Activated CD8-positive, alpha-beta memory T cell treated with anti-CD3 and anti-CD28 coated beads for 36 hours (primary cell): ENCODE results near the gene TMEM272. TPM values are rescaled to one million over a fixed set of nuclear protein-coding genes. Genes with fewer than 3 reads are reported as not detected.

Source experiments
- CTCF ChIA-PET: fragments of 350-600 bp; sonication (Branson Sonifier 250); formaldehyde crosslinking; loops from one replicate; lab custom pipeline; 2021; ENCODE audit warnings: antibody characterized with exemption; lab: Charles Lee
- POLR2A ChIA-PET: fragments of 350-600 bp; sonication (Branson Sonifier 250); formaldehyde crosslinking; loops from one replicate; lab custom pipeline; 2021; ENCODE audit warnings: antibody characterized with exemption; lab: Charles Lee
- total RNA-seq, 2 experiments: library from RNA; stranded (reverse); gene quantifications; one replicate each; pipeline ENCODE4 v1.2.3, GENCODE V29; 2021

The TMEM272 gene
- total RNA-seq, 2 experiments from 2014 or later = 0.11 to 0.21 TPM

DNA sequence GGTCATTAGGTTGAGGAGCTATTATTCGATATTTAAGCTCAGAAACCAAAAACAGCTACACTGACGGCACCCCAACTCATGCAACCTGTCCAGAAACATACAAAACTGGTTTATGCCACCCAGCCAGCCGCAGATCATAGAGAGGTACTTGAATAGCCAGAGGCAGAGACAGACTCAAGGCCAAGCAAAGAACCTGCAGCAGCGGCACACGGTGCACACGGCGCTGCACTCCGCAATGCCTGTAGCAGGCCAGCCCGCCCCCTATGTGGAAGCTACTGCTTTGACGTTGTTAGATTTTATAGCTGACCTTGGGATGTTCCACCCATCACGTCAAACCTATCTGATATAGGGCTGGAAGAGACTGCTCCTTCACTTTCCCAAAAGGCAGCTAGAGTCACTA is 29.1 kb downstream of the TMEM272 start:
- CTCF ChIA-PET = interaction anchor here (0.9 to 4.0 kb wide), 16 partner anchors 10 to 312 kb away, joined by 3 to 20 read pairs (median 4); no protein-coding TSS in a partner anchor
- POLR2A ChIA-PET = no interaction called here

DNA sequence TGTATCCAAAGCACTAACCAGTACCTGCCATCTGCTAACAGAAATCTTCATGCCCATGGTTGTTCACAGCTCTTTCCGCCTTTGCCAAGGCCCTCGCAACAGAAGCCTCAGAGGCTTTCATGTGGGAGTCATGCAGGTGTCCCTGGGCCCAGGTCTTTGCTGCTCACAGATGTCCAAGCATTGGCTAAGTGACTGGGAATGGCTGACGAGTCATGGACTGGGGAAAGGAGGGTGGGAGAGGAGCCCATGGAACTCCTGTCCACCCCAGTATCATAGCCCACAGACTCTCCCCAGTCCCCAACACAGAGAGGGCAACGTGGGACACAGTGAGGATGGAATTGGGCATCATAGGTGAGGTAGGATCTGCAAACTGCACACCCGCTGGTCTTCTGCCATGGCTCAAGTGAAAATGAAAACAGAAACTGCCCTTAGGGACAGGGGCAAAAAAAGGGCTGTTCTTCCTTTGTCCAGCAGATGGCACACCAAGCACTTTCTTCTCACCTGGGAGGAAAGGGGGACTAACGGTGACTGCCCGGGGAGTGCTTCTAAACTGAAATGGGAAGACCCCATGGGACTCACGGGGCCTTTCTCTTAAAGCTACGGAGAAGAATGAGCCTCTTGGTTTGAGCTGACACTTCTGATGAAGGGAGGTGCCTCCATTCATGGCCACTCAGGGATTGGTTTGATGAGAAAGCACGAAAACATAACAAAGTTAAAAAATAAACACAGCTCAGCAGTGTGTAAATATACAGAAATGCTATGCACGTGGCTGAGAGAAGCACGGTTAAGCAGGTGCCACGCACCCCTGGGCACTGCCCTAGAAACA is 29.9 kb downstream of the TMEM272 start:
- ChIA-PET POLR2A (no interaction called here), CTCF (interaction anchor here (0.9 to 4.0 kb wide), 19 partner anchors 9 to 314 kb away, joined by 3 to 20 read pairs (median 4); partner anchors contain the start of genes ALG11 and NEK5)

DNA sequence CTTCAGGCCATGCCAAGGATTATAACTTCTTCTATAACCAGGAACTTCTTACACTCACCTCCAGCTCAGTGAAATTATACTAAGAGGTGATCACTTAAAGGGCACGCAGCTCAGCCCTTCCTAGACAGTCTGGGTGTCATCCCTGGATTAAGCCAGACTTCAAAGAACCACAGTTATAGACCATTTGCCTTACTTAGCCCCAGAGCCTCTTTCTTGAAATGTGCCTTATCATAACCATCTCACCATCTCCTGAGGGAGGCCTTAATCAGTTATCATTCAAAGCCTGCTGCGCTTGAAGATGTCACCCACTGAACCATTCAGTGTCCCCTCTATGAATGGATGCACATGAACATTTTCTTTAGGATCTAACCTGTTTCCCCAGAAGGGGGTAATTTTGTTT is 30.9 kb downstream of the TMEM272 start:
- ChIA-PET POLR2A (no interaction called here), CTCF (interaction anchor here (1.0 to 4.0 kb wide), 7 partner anchors 8 to 315 kb away, joined by 3 to 20 read pairs (median 7); partner anchors contain the start of genes ALG11 and NEK5)

DNA sequence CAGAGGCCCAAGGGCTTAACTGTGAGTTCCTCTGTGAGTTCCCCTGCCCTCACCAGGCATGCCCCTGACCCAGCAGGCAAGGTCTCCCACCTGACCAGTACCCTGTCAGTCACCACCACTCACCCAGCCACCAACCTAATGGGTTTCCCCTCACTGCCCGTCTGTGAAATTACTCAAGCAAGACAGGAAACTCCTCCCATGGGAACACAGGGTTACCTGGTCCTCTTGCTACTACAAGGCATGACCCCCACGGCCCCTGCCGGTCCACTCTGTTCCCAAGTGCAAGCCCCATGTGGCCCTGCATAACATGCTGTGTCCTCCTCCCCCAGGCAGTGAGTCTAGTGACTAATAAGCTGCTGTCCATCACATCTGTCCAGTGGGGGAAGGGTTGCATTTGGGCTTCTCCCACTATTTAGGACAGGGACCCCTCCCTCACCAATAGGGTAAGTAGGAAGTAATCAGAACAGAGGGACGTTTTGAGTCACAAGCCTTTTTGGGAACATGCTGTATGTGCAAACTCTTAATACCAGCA is 33.0 kb downstream of the TMEM272 start:
- ChIA-PET CTCF (interaction anchor here (1.2 kb wide), 1 partner anchor 14 kb away, joined by 3 read pairs; no protein-coding TSS in a partner anchor), POLR2A (no interaction called here)

DNA sequence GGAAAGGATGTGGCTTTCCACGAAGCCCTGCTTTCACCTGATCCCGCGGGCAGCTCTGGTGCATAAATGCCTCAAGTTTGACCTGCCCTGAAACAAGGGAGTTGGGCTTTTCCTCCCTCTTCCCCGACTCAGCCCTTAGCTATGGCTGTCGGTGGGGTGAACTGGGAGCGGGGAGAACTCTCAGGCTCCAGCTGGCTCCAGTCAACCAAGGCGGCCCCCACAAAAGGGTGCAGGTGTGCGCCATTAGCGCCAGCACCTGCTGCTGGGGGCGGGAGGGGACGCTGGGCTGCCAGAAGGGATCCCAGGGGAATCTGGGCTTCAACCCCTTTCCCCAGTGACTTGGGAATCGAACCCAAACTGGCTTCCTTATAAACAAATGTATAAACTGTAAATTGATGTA is 33.9 kb downstream of the TMEM272 start:
- ChIA-PET CTCF (interaction anchor here (1.9 kb wide), 1 partner anchor 9 kb away, joined by 6 read pairs; no protein-coding TSS in a partner anchor), POLR2A (no interaction called here)

DNA sequence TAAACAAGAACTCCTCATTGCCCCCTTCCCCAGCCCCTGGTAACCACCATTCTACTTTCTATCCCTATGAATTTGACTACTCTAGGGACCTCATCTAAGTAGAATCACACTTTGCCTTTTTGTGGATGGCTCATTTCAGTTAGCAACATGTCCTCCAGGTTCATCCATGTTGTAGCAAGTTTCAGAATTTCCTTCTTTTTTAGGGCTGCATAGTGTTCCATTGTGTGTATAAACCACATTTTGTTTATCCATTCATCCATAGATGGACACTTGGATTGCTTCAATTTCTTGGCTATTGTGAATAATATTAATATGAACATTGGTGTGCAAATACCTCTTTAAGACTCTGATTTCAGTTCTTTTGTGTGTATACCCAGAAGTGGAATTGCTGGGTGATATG is 36.2 kb downstream of the TMEM272 start:
- POLR2A ChIA-PET = no interaction called here
- CTCF ChIA-PET = interaction anchor here (1.9 kb wide), 1 partner anchor 12 kb away, joined by 6 read pairs; no protein-coding TSS in a partner anchor

DNA sequence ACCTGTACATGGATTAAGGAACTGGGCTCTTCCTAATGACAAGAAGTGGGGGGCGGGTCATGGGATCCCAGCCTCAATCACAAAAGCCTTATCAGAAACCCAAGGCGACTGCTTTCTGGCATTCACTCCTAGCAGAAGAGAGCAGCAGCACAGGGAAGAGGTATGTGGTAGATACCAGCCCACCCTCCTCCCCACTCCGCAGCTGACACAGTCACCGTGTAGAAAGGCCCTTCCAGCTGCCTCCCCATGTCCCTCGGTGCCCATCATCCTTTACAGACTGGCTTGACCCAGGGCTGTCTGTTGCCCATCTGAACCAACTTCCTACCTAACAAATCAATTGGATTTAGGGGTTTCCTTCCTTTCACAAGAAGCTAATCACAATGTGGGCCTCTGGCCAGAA is 37.9 kb downstream of the TMEM272 start:
- POLR2A ChIA-PET = no interaction called here
- CTCF ChIA-PET = interaction anchor here (2.7 kb wide), 1 partner anchor 8 kb away, joined by 13 read pairs; no protein-coding TSS in a partner anchor

DNA sequence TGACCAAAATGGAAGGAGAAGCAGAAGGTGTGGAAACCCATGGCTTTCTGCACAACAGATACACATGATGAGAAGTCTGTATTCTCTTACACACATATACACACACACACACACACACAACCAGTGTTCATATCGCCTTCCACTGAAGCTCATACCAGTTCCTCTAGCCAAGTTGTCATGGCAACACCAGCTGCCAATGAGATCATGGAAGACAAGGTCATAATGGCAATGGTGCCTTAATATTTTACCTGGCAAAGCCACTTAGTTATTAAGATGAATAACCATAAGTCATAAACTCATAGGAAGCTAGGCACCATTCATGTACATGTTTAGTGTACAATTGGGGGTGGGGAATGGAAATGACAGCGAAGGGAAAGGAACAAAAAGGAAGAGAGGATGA is 38.4 kb downstream of the TMEM272 start:
- ChIA-PET POLR2A (no interaction called here), CTCF (interaction anchor here (1.8 to 2.7 kb wide), 2 partner anchors 8 to 13 kb away, joined by 4 to 13 read pairs; no protein-coding TSS in a partner anchor)

DNA sequence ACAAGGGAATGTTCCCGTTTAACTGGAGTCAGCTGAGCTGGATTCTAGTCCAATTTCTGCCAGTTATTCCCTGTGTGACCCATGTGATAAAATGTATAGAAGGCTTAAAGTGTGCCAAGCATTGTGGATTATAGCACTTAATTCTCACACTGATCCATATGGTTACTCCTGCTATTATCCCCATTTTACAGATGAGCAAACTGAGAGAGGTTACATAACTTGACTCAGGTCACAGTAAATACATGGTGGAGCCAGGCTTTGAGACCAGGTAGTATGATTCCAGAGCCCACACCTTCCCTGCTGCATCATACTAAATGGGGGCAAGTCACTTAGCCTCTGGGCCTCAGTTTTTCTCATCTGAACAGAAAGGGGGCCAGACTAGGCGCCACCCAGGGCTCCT is 39.1 kb downstream of the TMEM272 start:
- POLR2A ChIA-PET = interaction anchor here (0.6 to 1.7 kb wide), 3 partner anchors 20 to 352 kb away, joined by 5 to 7 read pairs (median 5); no protein-coding TSS in a partner anchor

DNA sequence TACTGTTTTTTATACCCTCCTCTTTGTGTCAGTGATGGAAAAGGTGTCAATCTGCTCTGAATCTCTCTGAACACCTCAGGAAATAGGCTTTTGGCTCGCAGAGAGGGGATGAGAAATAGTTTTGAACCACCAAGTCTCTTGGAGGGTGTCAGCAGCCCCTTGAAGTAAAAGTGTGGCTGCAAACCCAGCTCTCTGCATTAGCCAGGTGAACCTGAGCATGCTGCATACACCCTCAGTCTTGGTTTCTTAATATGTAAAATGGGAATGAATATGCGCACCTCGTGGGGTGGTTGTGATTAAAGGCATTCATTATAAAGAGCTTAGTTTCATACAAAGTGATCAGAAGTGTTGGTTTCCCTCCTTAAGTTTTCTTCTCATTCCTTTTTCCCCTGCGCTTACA is 39.7 kb downstream of the TMEM272 start:
- CTCF ChIA-PET = interaction anchor here (1.2 to 2.7 kb wide), 3 partner anchors 9 to 21 kb away, joined by 3 to 13 read pairs (median 4); no protein-coding TSS in a partner anchor
- POLR2A ChIA-PET = interaction anchor here (0.6 to 1.7 kb wide), 3 partner anchors 20 to 352 kb away, joined by 5 to 7 read pairs (median 5); no protein-coding TSS in a partner anchor

More for the DNA sequence above, 39.1 kb downstream of the TMEM272 start:
- CTCF ChIA-PET = interaction anchor here (1.2 to 2.7 kb wide), 3 partner anchors 9 to 20 kb away, joined by 3 to 13 read pairs (median 4); no protein-coding TSS in a partner anchor

DNA sequence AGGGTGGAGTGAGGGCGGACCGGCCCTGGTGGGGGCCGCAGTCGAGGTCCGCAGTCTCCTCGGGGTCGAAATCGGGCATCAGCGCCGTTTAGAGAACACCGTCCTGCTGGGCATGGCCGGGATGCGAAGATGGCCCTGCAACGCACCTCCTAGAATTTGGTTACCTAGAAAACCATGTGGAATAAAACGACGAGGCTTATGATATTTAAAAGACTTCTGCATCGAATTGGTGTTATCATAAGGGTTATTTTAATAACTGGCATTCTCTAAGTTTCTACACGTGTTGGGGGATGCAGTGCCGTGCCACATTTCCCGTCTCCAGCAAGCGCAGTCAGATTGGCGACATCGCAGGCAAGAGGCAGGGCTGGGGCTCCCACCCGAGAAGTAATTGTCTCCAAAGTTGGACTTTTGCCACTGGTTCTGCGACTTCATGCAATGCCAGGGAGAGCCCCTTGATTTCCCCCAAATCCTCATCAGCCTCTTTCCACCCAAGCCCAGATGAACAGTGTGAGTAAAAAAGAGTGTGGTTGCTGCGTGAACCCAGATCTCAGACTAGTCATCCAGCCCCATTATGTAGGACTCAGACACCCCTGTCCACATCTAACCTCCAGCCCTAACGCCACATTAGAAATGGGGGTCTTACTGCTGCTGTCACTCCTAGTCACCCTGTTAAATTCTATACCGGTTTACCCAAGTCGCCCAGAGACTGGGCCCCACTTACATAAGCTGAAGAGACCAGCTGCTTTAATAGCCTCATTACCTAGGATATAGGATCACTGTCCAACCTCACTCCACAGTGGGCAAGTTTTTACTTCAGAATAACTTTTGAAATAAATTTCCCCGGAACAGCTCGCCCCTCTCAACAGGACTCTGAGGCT is 40.4 kb downstream of the TMEM272 start:
- CTCF ChIA-PET = interaction anchor here (1.2 to 2.7 kb wide), 3 partner anchors 10 to 21 kb away, joined by 3 to 13 read pairs (median 4); no protein-coding TSS in a partner anchor
- POLR2A ChIA-PET = interaction anchor here (1.2 to 1.7 kb wide), 2 partner anchors 21 to 351 kb away, joined by 5 to 7 read pairs; no protein-coding TSS in a partner anchor

DNA sequence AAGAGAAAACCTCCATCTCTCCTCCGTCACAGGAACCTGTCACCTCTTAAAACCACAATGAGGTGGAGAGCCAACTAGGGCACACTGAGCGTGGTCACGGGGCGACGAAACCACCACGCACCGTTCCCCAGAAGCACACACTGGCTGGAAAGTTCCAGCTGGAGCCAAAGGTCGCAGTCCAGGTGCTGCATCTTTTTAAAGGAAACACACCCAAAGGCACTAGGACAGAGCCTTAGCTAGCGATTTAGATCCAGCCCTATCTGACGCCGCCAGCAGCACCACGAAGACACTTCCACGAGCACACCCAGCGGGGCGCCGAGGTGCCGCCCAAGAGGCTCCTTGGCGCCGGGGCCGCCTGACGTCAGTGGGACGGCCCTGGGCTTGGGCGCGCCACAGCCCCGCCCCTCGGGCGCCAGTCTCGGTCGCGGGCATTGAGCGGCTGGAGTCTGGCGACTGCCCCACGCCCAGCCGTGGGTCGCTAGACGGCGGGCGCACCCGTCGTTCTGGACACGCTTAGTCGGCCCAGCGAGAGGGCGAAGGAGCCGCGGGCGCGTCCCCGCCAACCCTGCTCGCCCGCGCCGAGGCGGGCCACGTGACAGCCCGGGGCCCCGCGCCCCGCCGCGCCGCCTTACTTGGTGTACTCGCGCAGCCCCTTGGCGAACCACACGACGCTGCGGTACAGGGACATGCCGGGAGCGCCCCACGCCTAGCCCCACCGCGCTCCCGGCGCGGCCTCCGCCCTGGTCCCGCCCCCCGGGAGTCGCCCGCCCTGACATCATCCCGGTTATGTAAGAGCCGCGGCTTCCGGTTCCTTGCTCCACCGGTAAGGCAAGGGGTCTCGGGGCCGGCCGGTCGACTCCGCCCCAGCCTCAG is 41.3 kb downstream of the TMEM272 start, which contains the start of gene DHRS12:
Gene DHRS12, minus strand, starts transcription at position 742 of the 873 bp plus-strand sequence. CDS start 4,504 bp downstream, outside the sequence.
- CTCF ChIA-PET = interaction anchor here (0.7 to 1.3 kb wide), 3 partner anchors 46 to 350 kb away, joined by 3 read pairs; no protein-coding TSS in a partner anchor
- POLR2A ChIA-PET = interaction anchor here (0.6 to 4.1 kb wide), 5 partner anchors 9 to 352 kb away, joined by 3 to 22 read pairs (median 11); partner anchors contain the start of gene INTS6

DNA sequence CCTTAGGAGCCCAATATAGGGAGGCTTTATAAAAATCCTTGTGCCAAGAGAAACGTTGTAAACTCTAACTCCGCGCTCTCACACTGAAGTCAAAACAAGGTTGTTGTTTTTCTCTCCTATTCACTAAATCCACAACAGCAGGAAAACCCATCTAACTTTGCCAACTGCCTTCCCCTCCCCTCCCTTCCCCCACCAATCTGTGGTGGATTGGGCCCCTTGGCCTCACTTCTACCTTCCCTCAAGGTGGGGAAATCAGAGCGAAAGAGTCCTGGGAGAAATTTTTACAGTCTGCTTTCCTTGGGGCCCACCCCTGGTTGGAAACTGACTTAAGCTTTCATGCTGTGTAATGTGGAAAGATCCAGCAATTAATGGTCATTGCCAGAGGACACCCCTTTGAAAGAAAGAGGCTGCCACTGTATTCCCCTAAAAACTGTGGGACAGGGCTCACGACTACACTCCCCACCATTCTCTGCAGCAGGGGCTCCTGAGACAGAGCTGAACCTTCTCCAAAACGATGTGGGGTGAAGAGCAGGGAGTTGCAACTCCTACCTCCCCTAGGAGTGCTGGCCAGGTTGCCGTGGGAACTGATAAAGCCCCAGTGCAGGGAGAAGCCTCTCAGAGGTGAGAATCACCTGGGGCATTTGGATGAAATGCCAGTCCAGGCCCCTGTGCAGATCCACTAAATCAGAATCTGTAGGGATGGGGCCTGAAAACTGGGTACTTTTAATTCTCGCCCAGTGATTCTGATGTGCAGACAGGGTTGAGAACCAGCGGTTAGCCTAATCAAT is 42.2 kb downstream of the TMEM272 start:
- ChIA-PET POLR2A (interaction anchor here (0.7 to 4.1 kb wide), 5 partner anchors 9 to 352 kb away, joined by 3 to 22 read pairs (median 11); partner anchors contain the start of gene INTS6), CTCF (interaction anchor here (0.7 to 1.3 kb wide), 4 partner anchors 45 to 448 kb away, joined by 3 read pairs; no protein-coding TSS in a partner anchor)

DNA sequence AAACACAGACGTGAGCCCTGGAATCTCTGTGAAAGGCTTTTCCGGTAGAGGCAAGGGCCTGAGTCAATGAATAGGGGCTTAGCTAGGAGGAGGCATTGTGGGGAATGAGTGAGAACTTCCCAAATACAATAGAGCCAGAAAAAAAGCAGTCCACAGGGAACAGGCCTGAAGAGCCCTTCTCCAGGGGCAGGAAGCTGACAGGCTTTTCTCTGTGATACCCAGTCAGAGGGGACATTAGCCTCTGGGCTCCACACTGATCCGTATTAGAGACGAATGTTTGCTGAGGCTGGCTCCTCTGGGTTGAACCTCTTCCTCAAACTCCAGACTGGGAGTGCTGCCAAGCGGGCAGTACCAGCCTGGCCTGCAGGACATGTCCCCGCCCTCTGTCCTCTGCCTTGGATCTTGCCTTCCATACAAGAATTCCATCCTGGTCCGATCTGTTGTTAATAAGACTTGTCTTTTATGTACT is 43.3 kb downstream of the TMEM272 start:
- CTCF ChIA-PET = interaction anchor here (0.7 kb wide), 1 partner anchor 447 kb away, joined by 3 read pairs; no protein-coding TSS in a partner anchor
- POLR2A ChIA-PET = interaction anchor here (0.9 to 4.1 kb wide), 3 partner anchors 37 to 350 kb away, joined by 3 to 22 read pairs (median 11); partner anchors contain the start of gene INTS6

DNA sequence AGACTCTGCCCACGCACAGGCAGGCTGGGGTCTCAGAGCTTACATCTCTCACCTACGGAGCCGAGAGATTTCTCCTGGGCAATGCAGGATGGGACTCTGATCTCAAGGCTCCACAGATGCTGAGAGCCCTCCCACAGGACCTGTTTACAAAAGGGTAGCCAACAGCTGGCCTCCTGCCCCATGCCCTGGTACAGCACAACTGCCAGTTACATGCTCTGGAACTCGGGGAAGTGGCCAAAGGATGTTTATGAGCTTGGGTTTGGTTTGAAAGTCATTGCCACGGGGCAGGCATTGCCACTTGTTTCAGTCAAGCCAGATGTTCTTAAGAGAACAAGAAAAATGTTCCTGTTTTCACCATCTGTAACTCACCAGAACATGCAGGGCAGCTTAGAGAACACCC is 44.5 kb downstream of the TMEM272 start:
- POLR2A ChIA-PET = interaction anchor here (4.1 kb wide), 1 partner anchor 346 kb away, joined by 22 read pairs; the partner anchor contains the start of gene INTS6
- CTCF ChIA-PET = interaction anchor here (0.7 to 1.5 kb wide), 4 partner anchors 14 to 514 kb away, joined by 3 to 5 read pairs (median 3); no protein-coding TSS in a partner anchor

DNA sequence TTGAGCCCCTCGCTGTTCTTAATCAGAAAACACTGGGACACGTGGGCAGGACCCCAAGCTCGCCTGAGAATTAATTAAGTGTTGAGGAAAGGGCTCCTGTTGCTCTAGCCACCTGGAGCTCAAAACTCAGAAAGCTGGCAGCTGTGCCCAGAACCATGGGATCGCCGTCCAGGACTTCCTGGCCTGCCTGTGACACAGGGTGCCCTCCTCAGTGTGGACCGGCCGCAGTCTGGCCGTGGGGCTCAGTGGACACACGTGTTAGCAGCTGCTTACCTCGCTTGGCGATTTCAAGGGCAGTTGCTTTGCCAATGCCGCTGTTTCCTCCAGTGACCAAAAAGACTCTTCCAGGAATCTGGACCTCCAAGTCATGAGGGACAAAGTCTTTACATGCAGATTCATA is 45.7 kb downstream of the TMEM272 start:
- POLR2A ChIA-PET = no interaction called here
- CTCF ChIA-PET = interaction anchor here (1.5 kb wide), 1 partner anchor 16 kb away, joined by 5 read pairs; no protein-coding TSS in a partner anchor
